Parathyroid adenoma (tissue), 2 donors: ENCODE data around the gene TOM1L2.

Source experiments
- H2AFZ ChIP-seq: fragments of 300-600 bp; sonication (generic); one replicate; pipeline ENCODE4 v1.7.0; 2017; ENCODE audit warnings: antibody characterized with exemption, mild to moderate bottlenecking
- H3K27ac ChIP-seq: fragments of 300-600 bp; sonication (generic); one replicate; pipeline ENCODE4 v1.7.0; 2017
- H3K27me3 ChIP-seq: fragments of 300-600 bp; sonication (generic); one replicate; pipeline ENCODE4 v1.7.0; 2017; ENCODE audit warnings: low read length; ENCODE audit not compliant: control insufficient read depth, insufficient read depth
- H3K36me3 ChIP-seq: fragments of 300-600 bp; sonication (generic); one replicate; pipeline ENCODE4 v1.7.0; 2017; ENCODE audit warnings: low read length; ENCODE audit not compliant: control insufficient read depth, insufficient read depth
- H3K4me1 ChIP-seq: fragments of 300-600 bp; sonication (generic); one replicate; pipeline ENCODE4 v1.7.0; 2017; ENCODE audit warnings: control low read depth
- H3K4me2 ChIP-seq: fragments of 300-600 bp; sonication (generic); one replicate; pipeline ENCODE4 v1.7.0; 2017; ENCODE audit warnings: low read length
- H3K4me3 ChIP-seq: fragments of 300-600 bp; sonication (generic); one replicate; pipeline ENCODE4 v1.7.0; 2017; ENCODE audit warnings: low read depth, low read length
- H3K79me2 ChIP-seq: fragments of 300-600 bp; sonication (generic); one replicate; pipeline ENCODE4 v1.7.0; 2017; ENCODE audit warnings: control low read depth
- H3K9ac ChIP-seq: fragments of 300-600 bp; sonication (generic); one replicate; pipeline ENCODE4 v1.7.0; 2017; ENCODE audit warnings: mild to moderate bottlenecking
- H3K9me3 ChIP-seq: fragments of 300-600 bp; sonication (generic); one replicate; pipeline ENCODE4 v1.7.0; 2017; ENCODE audit warnings: low read length; ENCODE audit not compliant: control insufficient read depth
- CTCF ChIP-seq: fragments of 300-600 bp; sonication (generic); IDR thresholded peaks from one replicate; pipeline ENCODE4 v1.7.0; 2017; ENCODE audit warnings: antibody characterized with exemption, mild to moderate bottlenecking
- donor health status: primary hyperparathyroidism.

Gene TOM1L2

GRCh38 chr17:17814162-17815061 is 157.8 kb downstream of the TOM1L2 start:
- Histone ChIP-seq H3K4me3 (no peak overlapping the region), H3K36me3 (no peaks in the 10 kb centered on the region)
- TF ChIP-seq CTCF: no peak

GRCh38 chr17:17813725-17814095 is 158.5 kb downstream of the TOM1L2 start:
- H3K4me1 ChIP-seq: peaks cover 9% of the 10 kb centered on the region

More at GRCh38 chr17:17814162-17815061, 157.8 kb downstream of the TOM1L2 start:
- no peak overlapping the region for H3K9ac ChIP-seq
- H3K27me3 ChIP-seq: no peaks in the 10 kb centered on the region
- H3K79me2 ChIP-seq: no peaks in the 10 kb centered on the region
- H3K4me2 ChIP-seq: no peak overlapping the region
- peaks cover 9% of the 10 kb centered on the region for H3K4me1 ChIP-seq
- H3K27ac ChIP-seq: no peak overlapping the region
- no peaks in the 10 kb centered on the region for H3K9me3 ChIP-seq
- no peak overlapping the region for H2AFZ ChIP-seq

GRCh38 chr17:17813055-17813724 is 159.0 kb downstream of the TOM1L2 start:
- H3K9me3 ChIP-seq: no peaks in the 10 kb centered on the region
- no peak overlapping the region for H3K27ac ChIP-seq
- H3K79me2 ChIP-seq: peaks cover 2% of the 10 kb centered on the region
- no peak for TF ChIP-seq CTCF
- no peak overlapping the region for H3K9ac ChIP-seq
- no peak overlapping the region for H2AFZ ChIP-seq
- no peak overlapping the region for H3K4me3 ChIP-seq
- H3K27me3 ChIP-seq: no peaks in the 10 kb centered on the region
- H3K4me1 ChIP-seq: peaks cover 9% of the 10 kb centered on the region
- H3K4me2 ChIP-seq: no peak overlapping the region
- no peaks in the 10 kb centered on the region for H3K36me3 ChIP-seq

More at GRCh38 chr17:17813725-17814095, 158.5 kb downstream of the TOM1L2 start:
- no peak overlapping the region for H3K9ac ChIP-seq
- H3K79me2 ChIP-seq: peaks cover 1% of the 10 kb centered on the region
- H3K9me3 ChIP-seq: no peaks in the 10 kb centered on the region
- H3K27ac ChIP-seq: no peak overlapping the region
- no peak overlapping the region for H2AFZ ChIP-seq
- no peaks in the 10 kb centered on the region for H3K36me3 ChIP-seq
- no peak overlapping the region for H3K4me2 ChIP-seq
- no peaks in the 10 kb centered on the region for H3K27me3 ChIP-seq
- H3K4me3 ChIP-seq: no peak overlapping the region
- no peak for TF ChIP-seq CTCF

- peak; percentile 100 for TF ChIP-seq CTCF
- Histone ChIP-seq H3K27ac (peak overlapping the region; percentile 15), H3K27me3 (no peaks in the 10 kb centered on the region), H3K4me3 (no peak overlapping the region), H3K4me2 (peak overlapping the region; percentile 27), H2AFZ (no peak overlapping the region), H3K79me2 (peaks cover 2% of the 10 kb centered on the region), H3K9ac (no peak overlapping the region), H3K4me1 (peaks cover 9% of the 10 kb centered on the region), H3K9me3 (no peaks in the 10 kb centered on the region), H3K36me3 (no peaks in the 10 kb centered on the region)
These were observed 159.8 kb downstream of the TOM1L2 start for GRCh38 chr17:17812211-17813054.
